Activated CD8-positive, alpha-beta memory T cell treated with anti-CD3 and anti-CD28 coated beads, Interleukin-2, amount 50 U/mL, for 4 hours (primary cell): ENCODE results near the gene INPP5D.
A peak's percentile ranks its signal among the peaks of the same experiment; 100 is the strongest.
"Not testable (repeated sequence)": the region's sequence is repeated elsewhere in the genome, so short reads cannot be mapped to it uniquely, and the experiment has no call there.

Source experiments
- DNase-seq: peaks from one replicate; pipeline ENCODE4 v3.0.0-alpha.2; 2020

The INPP5D gene

GRCh38 chr2:233099820-233100191 lies 39.7 kb downstream of the INPP5D start:
- not testable (repeated sequence) for DNase-seq

DNA sequence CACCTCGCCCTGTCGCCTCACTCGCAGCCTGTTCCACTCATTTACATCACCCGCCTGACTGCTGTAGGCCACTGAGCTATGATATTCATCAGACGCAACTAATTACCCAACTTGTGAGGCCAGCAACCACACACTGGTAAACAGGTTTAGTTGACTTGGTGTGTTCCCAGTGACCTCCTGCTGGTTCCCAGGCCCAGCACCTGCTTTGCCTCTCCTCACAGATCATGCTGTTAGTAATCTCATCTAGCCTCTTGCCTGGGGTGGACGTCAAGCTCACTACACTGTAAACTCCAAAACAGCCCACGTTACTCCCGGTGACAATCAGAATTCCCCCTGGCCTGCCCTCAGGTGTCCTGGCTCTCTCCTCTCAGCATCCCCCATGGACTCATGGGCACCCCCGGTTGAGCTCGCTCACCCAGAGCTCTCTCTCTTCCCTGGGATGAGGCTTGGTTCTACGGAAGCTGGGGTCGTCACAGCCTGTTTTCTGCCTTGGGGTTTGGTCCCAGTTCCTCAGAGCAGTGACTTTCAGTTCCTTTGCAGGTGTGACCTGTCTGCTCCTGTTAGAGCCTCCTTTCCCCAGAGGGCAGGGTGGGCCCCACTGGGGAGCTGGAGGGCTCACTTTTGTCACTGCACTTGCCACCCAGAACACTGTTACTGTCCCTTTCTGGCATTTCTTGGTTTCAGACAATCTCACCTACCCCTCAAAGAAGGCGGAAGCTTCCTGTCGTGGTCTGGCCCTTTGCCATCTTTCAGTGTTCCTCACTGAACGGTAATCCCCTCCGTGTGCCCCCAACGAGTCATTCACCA lies 40.3 kb downstream of the INPP5D start:
- peak; percentile 74 for DNase-seq

DNA sequence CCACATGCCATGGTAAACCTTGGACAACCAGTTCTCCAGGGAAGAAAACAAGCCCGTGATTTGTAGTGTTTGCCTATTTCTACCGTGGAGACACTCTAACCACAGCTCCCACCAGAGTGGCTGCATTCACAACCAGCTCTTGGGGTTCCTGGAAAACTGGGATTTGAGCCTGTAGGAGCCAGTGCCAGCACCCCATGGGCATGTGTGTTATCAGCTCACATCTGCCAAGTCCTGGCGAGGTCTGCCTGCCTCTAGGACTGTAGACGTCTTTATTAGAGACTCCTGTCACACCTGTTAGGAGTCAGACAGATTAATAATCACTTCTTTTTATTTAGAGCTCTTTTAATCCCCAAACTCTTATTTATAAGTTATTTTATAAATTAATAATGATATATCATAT lies 41.0 kb downstream of the INPP5D start:
- DNase-seq = no peak

- DNase-seq = no peak
Measured at GRCh38 chr2:233101816-233102215, 41.7 kb downstream of the INPP5D start.

DNA sequence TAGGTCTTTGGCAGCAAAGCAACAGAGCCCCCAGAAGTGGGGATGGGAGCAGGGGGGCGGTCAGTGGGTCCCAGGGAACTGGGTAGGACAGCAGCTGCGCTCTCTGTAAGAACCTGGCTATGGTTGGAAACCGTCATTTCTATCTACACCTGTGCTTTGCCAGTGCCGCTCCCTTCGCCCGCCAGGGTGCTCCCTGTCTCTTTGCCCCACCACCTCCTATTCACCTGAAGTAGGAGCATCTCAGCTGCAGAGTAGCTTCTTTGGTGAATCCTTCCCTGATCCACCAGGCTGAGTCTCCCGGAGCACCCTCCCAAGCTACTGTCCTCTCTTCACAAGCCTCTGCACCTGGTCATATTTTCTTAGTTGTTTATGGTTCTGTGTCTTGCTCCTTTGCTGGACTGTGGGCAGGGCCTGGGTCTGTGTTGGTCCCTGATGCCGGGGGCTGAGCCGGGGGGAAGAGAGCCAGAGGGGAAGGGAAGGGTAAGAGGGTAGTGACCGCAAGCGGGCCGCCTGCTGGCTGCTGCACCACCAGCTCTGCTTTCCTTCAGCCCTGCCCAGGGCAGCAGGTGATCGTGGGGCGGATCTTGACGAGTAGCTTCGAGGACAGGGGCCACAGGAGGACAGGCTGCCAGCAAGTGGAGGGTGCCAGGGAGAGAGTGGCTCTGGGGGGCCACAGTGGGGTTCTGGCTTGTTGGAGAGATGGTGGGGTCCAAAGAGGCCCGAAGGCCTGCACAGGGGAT lies 45.2 kb downstream of the INPP5D start:
- no peak for DNase-seq

- DNase-seq = no peak
Measured at GRCh38 chr2:233105930-233106329, 45.8 kb downstream of the INPP5D start.

DNA sequence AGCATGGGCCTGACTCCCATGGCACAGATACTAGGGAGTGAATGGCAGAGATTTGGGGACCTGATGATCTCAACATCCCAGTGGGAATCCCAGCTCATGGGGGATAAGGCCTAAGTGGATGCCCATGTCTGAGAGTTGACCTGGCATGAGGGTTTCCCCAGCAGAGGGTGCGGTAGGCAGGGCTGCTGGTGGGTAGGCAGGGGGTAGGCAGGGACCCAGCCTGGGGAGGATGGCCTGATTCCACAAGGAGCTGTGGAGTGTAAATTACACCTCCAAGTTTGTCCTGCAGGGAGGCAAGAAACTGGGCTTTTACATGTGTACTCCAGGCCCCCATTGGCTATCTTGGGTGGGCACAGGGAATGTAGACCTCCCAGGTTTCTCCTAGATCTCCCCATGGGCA lies 46.9 kb downstream of the INPP5D start:
- no peak for DNase-seq

- DNase-seq = no peak
Measured at GRCh38 chr2:233107831-233108300, 47.7 kb downstream of the INPP5D start.

DNA sequence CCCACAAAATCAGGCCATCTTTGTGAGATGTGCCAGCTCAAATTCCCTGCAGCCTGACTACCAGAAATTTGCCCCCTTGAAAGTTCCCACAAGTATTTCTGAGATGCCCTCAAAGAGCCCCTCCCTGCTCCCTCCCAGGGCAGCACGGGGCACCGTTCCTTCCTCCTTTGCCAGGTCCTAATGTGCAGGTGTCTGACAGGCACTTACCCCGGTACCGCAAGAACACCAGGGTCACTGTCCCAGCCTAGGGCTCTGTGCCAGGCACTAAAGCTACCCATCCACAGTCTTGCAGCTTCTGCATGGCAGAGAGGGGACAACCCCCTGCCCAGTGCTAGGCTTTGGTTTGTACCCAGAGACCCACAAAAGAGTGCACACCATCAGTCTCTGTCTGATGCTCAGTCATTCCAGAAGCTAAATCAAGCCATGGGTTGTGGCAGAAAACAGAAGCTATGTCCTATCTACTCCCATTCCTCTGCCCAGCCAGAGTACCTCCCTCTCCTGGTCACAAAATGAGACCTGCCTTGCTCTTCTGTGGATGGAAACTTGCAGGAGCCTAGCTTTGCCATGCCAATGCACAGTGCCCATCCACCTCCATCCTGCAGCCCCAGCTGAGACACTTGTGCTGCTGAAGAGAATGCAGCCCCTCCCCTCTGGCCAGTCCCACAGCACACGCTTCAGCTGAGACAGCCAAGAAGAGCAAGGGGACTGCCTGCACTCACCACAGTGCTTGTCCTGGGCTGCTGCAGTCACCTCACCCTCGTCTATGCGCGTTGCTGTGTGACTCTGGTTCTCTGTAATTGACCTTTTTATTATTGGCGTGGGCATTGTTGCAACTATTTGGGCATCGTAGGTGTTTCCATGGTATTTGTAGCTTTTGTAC lies 48.7 kb downstream of the INPP5D start:
- no peak for DNase-seq

- DNase-seq = no peak
Measured at GRCh38 chr2:233111427-233111826, 51.3 kb downstream of the INPP5D start.

GRCh38 chr2:233112329-233112728 lies 52.2 kb downstream of the INPP5D start:
- no peak for DNase-seq

DNA sequence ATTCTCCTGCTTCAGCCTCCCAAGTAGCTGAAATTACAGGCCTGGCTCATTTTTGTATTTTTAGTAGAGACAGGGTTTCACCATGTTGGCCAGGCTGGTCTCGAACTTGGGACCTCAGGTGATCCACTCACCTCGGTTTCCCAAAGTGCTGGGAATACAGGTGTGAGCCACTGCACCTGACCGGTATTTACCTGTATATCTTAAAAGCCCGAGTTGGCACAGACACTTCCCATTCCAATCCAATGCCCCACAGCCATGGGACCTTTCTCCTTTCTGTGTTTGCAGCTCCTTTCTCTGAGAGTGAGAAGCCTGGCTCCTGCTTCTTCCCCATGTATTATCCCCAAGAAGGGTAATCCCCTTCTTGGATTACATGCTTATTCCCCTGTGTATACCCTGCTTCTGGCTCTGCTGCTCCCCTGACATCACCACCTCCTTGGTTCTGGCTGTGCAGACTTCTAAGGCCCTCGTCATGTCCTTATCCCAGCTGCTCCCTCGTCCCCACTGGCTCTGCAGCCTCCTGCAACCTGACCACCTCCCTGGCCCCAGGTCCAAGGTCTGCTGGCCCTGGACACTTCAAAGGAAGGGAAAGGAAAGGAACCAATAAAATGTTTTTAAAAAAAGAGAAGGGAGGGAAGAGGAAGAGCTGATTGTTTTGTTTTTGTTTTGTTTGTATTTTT lies 52.8 kb downstream of the INPP5D start:
- no peak for DNase-seq

GRCh38 chr2:233114421-233114861 lies 54.3 kb downstream of the INPP5D start:
- DNase-seq = no peak

DNA sequence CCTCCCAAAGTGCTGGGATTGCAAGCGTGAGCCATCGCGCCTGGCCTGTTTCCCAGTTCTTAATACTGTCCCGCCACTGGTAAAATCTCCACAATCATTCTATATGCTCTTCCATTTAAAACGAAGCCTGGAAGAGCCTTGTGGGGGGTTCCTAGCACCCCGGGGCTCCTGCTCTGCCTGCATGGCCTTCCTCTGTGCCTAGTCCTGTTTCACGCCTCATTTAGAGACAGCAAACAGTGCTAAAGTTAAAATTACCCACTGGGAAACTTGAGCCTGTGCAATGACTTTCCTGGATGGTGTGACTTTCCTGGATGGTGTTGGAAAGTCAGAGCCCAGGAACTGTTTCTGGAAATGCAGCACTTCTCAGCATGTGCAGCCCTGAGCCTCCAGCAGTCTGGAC lies 55.0 kb downstream of the INPP5D start:
- no peak for DNase-seq

GRCh38 chr2:233115741-233116140 lies 55.6 kb downstream of the INPP5D start:
- no peak for DNase-seq

DNA sequence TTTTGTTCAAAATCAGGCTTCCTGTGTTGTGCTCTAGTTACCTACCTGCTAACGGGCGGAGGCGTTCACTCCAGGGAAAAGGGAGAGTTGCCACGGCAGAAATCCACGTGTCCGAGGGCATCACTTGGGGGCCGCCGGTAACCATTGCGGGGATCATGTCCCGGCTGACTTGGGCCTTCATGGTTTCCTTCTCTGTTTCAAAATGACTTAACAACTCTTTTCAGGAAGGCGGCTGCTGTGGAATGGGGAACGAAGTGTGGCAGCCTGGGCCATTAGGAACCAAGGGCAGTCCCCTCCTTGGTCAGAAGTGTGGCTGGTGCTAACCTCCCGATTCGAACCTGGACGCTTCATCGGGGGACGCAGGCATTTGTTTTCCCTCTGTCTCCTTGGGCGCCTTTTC lies 56.8 kb downstream of the INPP5D start:
- no peak for DNase-seq

- no peak for DNase-seq
Measured at GRCh38 chr2:233117351-233117750, 57.2 kb downstream of the INPP5D start.

DNA sequence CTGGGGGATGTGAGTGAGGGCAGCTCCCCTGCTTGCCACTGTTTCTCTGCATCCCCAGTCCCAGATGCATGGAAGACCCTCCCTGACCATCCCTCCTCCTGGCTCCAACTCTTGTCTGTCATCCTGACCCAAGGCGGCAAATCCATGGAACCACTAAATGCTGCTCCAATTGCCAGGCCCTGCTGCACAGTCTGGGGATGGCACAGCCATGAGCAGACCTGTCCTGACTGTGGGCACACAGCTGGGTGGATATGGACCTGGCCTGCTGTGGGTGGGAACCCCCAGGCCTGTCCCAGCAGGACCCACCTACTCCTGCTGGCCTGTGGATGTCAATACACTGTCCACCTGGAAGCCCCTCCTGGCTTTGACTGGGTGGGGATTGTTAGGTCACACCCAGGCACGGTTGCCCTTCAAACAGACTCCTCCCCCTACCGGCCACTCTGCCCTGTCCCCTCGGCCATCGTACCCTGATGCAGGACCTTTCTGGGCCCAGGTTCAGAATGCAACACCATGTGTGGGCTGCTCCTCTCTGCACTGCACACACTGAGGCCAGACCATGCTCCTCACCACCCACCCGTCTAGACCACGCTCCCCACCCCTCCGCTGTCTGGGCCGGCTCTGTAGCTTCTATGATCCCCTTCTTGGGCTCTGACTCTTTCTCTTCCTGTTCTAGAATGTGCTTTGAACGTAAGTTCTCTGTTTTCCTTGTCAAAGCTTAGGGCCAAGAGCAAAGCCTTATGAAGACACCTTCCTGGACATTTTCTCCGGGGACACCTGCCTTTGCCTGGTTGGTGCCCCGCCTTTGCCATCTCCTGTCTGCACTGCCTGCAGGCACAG lies 57.9 kb downstream of the INPP5D start:
- no peak for DNase-seq

- DNase-seq = no peak
Measured at GRCh38 chr2:233118648-233119000, 58.5 kb downstream of the INPP5D start.

DNA sequence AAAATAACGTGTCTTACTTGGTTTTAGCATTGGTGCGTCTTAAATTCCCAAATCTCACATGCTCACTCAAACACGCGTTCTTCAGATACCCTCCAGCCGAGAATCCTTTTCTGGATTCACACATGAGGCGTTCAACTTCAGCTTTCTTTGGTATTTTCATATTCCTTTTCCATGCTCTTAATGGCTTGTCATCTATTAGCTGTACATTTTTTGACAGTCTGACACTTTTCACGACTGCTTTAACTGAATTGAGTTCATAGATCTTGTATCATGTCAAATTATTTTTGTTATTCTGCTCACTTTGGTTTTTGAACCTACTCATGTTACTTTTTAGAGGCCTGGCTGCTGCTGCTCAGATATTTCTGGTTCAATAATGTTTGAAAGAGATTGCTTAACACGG lies 59.0 kb downstream of the INPP5D start:
- DNase-seq = no peak

DNA sequence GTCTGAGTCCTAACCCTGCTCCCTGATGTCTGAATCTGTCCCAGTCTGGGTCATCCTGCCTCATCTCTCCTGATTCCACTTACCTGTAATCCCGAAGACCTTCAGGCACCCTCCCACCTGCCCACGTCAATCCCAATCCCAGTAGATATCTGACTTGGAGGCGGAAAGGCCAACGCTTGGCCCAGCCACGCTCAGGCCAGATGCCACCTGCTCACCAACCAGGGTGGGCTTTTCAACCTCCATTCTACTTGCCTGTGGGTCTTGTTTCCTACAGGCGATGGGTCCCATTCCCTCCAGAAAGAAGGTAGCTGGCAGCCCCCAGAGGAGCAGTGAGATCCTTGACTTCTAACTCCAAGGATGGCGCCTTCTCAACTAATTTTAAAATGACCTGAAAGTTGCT lies 59.7 kb downstream of the INPP5D start:
- no peak for DNase-seq

DNA sequence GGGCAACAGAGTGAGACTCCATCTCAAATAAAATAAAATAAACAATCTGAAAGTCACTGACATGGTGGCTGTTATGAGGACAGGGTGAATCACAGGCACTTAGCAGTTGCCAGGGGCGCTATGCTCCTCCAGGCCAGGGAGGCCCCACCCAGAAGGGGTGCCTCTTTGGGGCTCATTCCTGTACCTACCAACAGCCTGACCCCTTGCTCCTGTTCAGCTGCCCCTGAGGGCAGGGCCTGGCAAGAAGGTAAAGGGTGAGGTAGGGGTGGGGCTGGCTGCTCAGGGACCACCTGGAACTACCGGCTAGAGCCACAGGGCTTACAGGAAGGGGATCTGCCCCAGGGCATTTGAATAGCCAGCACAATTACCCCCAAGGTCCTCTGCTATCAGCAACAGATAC lies 60.3 kb downstream of the INPP5D start:
- DNase-seq = no peak
